ENCODE measurements around the gene PPM1H. TPM values are rescaled to one million over a fixed set of nuclear protein-coding genes. Genes with fewer than 3 reads are reported as not detected.

The PPM1H gene
- total and polyA plus RNA-seq, 11 donors, result 1.3 to 9.6 (median 4.9) TPM

GRCh38 chr12:62737615-62738014 is 197.3 kb downstream of the PPM1H start:
- no peak overlapping the region for H3K27ac ChIP-seq
- 96 to 100% (median 97%) methylated on average over 2 of the region's 2 CpGs for WGBS, 4 donors
- no peak for TF ChIP-seq POLR2A (IDR thresholded peaks at IDR 0.05)
- no peak for TF ChIP-seq CTCF (IDR thresholded peaks at IDR 0.05)
- intact Hi-C loops (cut with DNase I), result loop anchor here in 2 of 10 donors (5.0 to 10.0 kb wide), 2 partner anchors 45 to 47 kb away; no protein-coding TSS in a partner anchor
- no peaks in the 10 kb centered on the region for H3K9me3 ChIP-seq
- DNase-seq (no peak), ATAC-seq (no peak)
- H3K4me1 ChIP-seq, result peaks cover 0 to 31% (median 4%) of the 10 kb centered on the region in 12 donors
- H3K36me3 ChIP-seq, result peaks cover 0 to 2% (median 0%) of the 10 kb centered on the region in 9 donors
- H3K4me3 ChIP-seq, result no peak overlapping the region
- no peaks in the 10 kb centered on the region for H3K27me3 ChIP-seq

- Histone ChIP-seq H3K4me3 (no peak overlapping the region), H3K27ac (no peak overlapping the region), H3K4me1 (peaks cover 0 to 36% (median 5%) of the 10 kb centered on the region in 12 donors), H3K9me3 (no peaks in the 10 kb centered on the region), H3K36me3 (peaks cover 0 to 2% (median 0%) of the 10 kb centered on the region in 9 donors), H3K27me3 (no peaks in the 10 kb centered on the region)
- no peak for ATAC-seq
- no peak for DNase-seq
- intact Hi-C loops (cut with DNase I), result loop anchor here in 2 of 10 donors (5.0 to 10.0 kb wide), 2 partner anchors 45 to 48 kb away; no protein-coding TSS in a partner anchor
- TF ChIP-seq POLR2A (IDR thresholded peaks at IDR 0.05) (no peak), CTCF (IDR thresholded peaks at IDR 0.05) (no peak)
- WGBS, 4 donors, result 96 to 97% (median 96%) methylated on average over 11 of the region's 11 CpGs
Measured at GRCh38 chr12:62737188-62737587, 197.8 kb downstream of the PPM1H start.

- no peak overlapping the region for H3K4me3 ChIP-seq
- intact Hi-C loops (cut with DNase I), result loop anchor here in 2 of 10 donors (5.0 to 10.0 kb wide), 2 partner anchors 46 to 48 kb away; no protein-coding TSS in a partner anchor
- whole genome bisulfite sequencing, 4 donors, result 95 to 99% (median 98%) methylated on average over 2 of the region's 2 CpGs
- peaks cover 0 to 2% (median 0%) of the 10 kb centered on the region in 9 donors for H3K36me3 ChIP-seq
- TF ChIP-seq CTCF (IDR thresholded peaks at IDR 0.05) (no peak), POLR2A (IDR thresholded peaks at IDR 0.05) (no peak)
- H3K27me3 ChIP-seq, result no peaks in the 10 kb centered on the region
- H3K27ac ChIP-seq, result no peak overlapping the region
- DNase-seq (no peak), ATAC-seq (no peak)
- H3K9me3 ChIP-seq, result no peaks in the 10 kb centered on the region
- peaks cover 0 to 42% (median 8%) of the 10 kb centered on the region in 12 donors for H3K4me1 ChIP-seq
Measured at GRCh38 chr12:62736596-62736995, 198.4 kb downstream of the PPM1H start.

GRCh38 chr12:62732861-62733427 is 202.0 kb downstream of the PPM1H start:
- Histone ChIP-seq H3K9me3 (no peaks in the 10 kb centered on the region), H3K27me3 (no peaks in the 10 kb centered on the region), H3K4me1 (peaks cover 0 to 67% (median 14%) of the 10 kb centered on the region in 12 donors), H3K36me3 (peaks cover 0 to 2% (median 0%) of the 10 kb centered on the region in 9 donors), H3K27ac (peak overlapping the region in 1 of 12 donors; percentile 51), H3K4me3 (no peak overlapping the region)
- intact Hi-C loops (cut with DNase I), result loop anchor here in 2 of 10 donors (5.0 to 10.0 kb wide), 2 partner anchors 39 to 52 kb away; no protein-coding TSS in a partner anchor
- TF ChIP-seq POLR2A (IDR thresholded peaks at IDR 0.05) (no peak), CTCF (IDR thresholded peaks at IDR 0.05) (no peak)
- DNase-seq (no peak), ATAC-seq (peak in 3 of 4 donors; percentile 54 to 65 (median 55))
- 84 to 89% (median 87%) methylated on average over 8 of the region's 8 CpGs for WGBS, 4 donors

Measured in heart left ventricle (tissue), 16 donors.